ENCODE data around the gene ALG2. TPM values are rescaled to one million over a fixed set of nuclear protein-coding genes. Genes with fewer than 3 reads are reported as not detected.
"Not testable (repeated sequence)": the region's sequence is repeated elsewhere in the genome, so short reads cannot be mapped to it uniquely, and the experiment has no call there.

Gene ALG2
- total RNA-seq, 2 donors from 2014 or later = 52.1 to 58.6 TPM

DNA sequence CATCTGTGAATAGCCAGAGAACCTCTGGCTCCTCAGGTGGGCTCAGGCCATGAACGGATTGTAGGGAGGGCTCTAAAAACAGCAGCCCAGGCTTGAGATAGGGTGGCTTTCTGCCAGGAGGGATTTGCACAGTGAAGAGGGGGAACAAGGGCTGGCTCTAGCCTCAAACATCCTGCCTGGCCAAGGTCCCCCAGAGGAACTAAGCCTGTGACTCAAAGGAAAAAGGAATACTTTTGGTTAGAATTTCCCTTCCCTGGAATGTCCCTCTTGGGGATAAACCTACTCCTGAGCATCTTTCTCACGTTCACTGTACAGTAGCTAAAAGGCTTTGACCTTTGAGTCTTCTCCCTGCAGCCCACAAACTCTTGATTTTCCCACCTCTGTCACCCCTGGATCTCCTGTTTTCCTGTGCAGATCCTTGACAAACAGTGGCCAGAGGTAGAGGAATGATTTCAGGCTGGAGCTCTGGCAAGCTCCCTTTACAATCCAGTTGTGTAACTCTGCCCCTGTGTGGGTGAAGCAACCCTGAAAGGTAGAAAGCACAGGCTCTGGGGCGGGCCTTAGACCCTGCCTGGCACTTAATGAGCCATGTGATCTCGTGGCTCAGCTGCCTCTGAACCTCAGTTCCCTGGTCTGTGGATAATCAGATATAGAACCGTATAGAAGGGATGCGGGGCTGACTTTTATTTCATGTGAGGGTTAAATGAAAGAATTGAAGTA lies 17.8 kb upstream of the ALG2 start:
- intact Hi-C loops (cut with DNase I) = no loop called here
- Histone ChIP-seq H3K27me3 (no peaks in the 10 kb centered on the region), H3K27ac (no peak overlapping the region), H3K4me3 (no peak overlapping the region), H3K36me3 (replicated peaks in 1 of 2; ENCODE audit: insufficient read depth in 1 of 2, low read depth in 2 of 2) (peaks cover 0 to 5% of the 10 kb centered on the region in 2 donors), H3K9me3 (no peaks in the 10 kb centered on the region), H3K4me1 (peaks cover 52% of the 10 kb centered on the region)
- DNase-seq = peak in 2 of 4 donors; percentile 24 to 47
- WGBS, 2 donors = 60 to 63% methylated on average over 6 of the region's 6 CpGs
- TF ChIP-seq POLR2A (IDR thresholded peaks at IDR 0.05) = no peak
- TF ChIP-seq, protein P1, sequence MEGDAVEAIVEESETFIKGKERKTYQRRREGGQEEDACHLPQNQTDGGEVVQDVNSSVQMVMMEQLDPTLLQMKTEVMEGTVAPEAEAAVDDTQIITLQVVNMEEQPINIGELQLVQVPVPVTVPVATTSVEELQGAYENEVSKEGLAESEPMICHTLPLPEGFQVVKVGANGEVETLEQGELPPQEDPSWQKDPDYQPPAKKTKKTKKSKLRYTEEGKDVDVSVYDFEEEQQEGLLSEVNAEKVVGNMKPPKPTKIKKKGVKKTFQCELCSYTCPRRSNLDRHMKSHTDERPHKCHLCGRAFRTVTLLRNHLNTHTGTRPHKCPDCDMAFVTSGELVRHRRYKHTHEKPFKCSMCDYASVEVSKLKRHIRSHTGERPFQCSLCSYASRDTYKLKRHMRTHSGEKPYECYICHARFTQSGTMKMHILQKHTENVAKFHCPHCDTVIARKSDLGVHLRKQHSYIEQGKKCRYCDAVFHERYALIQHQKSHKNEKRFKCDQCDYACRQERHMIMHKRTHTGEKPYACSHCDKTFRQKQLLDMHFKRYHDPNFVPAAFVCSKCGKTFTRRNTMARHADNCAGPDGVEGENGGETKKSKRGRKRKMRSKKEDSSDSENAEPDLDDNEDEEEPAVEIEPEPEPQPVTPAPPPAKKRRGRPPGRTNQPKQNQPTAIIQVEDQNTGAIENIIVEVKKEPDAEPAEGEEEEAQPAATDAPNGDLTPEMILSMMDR (IDR thresholded peaks at IDR 0.05) = no peak
- no peak for ATAC-seq

DNA sequence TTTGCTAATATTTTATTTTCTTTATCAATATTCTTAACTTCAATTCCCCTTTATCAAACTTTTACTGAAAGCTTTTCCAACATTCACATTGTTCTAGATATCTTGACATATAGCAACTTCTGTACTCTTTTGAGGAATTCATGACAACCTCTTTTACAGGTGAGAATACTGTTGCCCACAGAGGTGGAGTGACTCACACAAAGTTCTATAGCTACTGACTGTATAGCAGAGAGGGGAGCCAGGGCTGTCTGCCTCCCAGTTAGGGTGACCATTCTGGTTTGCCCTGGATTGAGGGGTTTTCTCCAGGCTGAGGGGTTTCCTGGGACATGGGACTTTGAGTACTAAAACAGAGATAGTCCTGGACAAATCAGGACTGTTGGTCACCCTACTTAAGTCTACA lies 16.6 kb upstream of the ALG2 start:
- Histone ChIP-seq H3K36me3 (replicated peaks in 1 of 2; ENCODE audit: insufficient read depth in 1 of 2, low read depth in 2 of 2) (peaks cover 0 to 5% of the 10 kb centered on the region in 2 donors), H3K4me1 (peaks cover 61% of the 10 kb centered on the region), H3K27me3 (no peaks in the 10 kb centered on the region), H3K27ac (peak overlapping the region in 1 of 4 donors; percentile 24), H3K9me3 (no peaks in the 10 kb centered on the region), H3K4me3 (no peak overlapping the region)
- DNase-seq = no peak
- TF ChIP-seq POLR2A (IDR thresholded peaks at IDR 0.05) = no peak
- TF ChIP-seq, protein P1 (IDR thresholded peaks at IDR 0.05) = no peak
- intact Hi-C loops (cut with DNase I) = no loop called here
- ATAC-seq = no peak

- ATAC-seq; H3K36me3 ChIP-seq (replicated peaks in 1 of 2; ENCODE audit: insufficient read depth in 1 of 2, low read depth in 2 of 2); H3K9me3 ChIP-seq; intact Hi-C loops (cut with DNase I); H3K4me3 ChIP-seq; H3K27me3 ChIP-seq; DNase-seq: not testable (repeated sequence)
- H3K27ac ChIP-seq = peak overlapping the region in 3 of 4 donors; percentile 24 to 57 (median 31)
- peaks cover 61% of the 10 kb centered on the region for H3K4me1 ChIP-seq
- WGBS, 2 donors = 84 to 85% methylated on average over 4 of the region's 4 CpGs
Observed at GRCh38 chr9:99237849-99238248, 16.1 kb upstream of the ALG2 start.

- Histone ChIP-seq H3K27me3 (no peaks in the 10 kb centered on the region), H3K36me3 (replicated peaks in 1 of 2; ENCODE audit: insufficient read depth in 1 of 2, low read depth in 2 of 2) (peaks cover 0 to 7% of the 10 kb centered on the region in 2 donors), H3K4me3 (no peak overlapping the region), H3K4me1 (peaks cover 66% of the 10 kb centered on the region), H3K9me3 (no peaks in the 10 kb centered on the region), H3K27ac (peak overlapping the region; percentile 24 to 57 (median 36))
- intact Hi-C loops (cut with DNase I) = no loop called here
- ATAC-seq (peak; percentile 92), DNase-seq (peak; percentile 68 to 82 (median 75))
- TF ChIP-seq, protein P1 (IDR thresholded peaks at IDR 0.05) = no peak
- peak in 1 of 3 donors; percentile 21 for TF ChIP-seq POLR2A (IDR thresholded peaks at IDR 0.05)
Observed at GRCh38 chr9:99237356-99237755, 15.6 kb upstream of the ALG2 start.

DNA sequence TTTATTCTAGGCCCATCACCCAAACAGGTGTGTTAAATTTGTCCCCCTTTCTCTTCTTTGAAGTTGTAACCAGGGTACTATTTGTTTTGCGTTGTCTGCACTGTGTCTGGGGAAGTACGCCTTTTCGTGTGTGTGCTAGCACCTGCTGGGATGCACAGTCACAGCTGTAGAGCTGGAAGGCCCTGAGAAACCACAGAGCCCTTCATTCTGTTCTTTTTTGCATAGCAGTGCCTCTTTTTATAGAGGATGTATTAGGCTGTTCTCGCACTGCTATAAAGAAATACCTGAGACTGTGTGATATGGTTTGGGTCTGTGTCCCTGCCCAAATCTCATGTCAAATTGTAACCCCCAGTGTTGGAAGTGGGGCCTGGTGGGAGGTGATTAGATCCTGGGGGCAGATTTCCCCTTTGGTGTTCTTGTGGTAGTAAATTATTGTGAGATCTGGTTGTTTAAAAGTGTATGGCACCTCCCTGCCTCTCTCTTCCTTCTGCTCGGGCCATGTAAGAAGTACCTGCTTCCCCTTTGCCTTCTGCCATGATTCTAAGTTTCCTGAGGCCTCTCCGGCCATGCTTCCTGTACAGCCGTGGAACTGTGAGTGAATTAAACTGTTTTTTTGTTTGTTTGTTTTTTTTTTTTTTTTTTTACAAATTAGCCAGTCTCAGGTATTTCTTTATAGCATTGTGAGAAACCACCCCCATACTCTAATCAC lies 14.3 kb upstream of the ALG2 start:
- peaks cover 0 to 8% of the 10 kb centered on the region in 2 donors for H3K36me3 ChIP-seq (replicated peaks in 1 of 2; ENCODE audit: insufficient read depth in 1 of 2, low read depth in 2 of 2)
- H3K9me3 ChIP-seq = no peaks in the 10 kb centered on the region
- no peak overlapping the region for H3K4me3 ChIP-seq
- H3K27me3 ChIP-seq = no peaks in the 10 kb centered on the region
- peaks cover 67% of the 10 kb centered on the region for H3K4me1 ChIP-seq
- peak overlapping the region in 3 of 4 donors; percentile 29 to 57 (median 31) for H3K27ac ChIP-seq
- no peak for ATAC-seq
- TF ChIP-seq POLR2A (IDR thresholded peaks at IDR 0.05) = no peak
- TF ChIP-seq, protein P1 (IDR thresholded peaks at IDR 0.05) = no peak
- peak in 1 of 4 donors; percentile 41 for DNase-seq
- 55 to 70% methylated on average over 7 of the region's 7 CpGs for WGBS, 2 donors
- intact Hi-C loops (cut with DNase I) = no loop called here
